GM12891 (cell line): ENCODE results near the gene GDF10.

Experiments
- PAX5 ChIP-seq: IDR thresholded peaks from 2 replicates; pipeline ENCODE4 v1.6.1; 2011; ENCODE audit warnings: low read length, moderate library complexity, mild to moderate bottlenecking; ENCODE audit not compliant: insufficient read depth, severe bottlenecking
- POLR2A ChIP-seq: IDR thresholded peaks from 2 replicates; pipeline ENCODE4 v1.6.1; 2011; ENCODE audit warnings: low read depth, low read length, control low read depth
- POLR2AphosphoS5 ChIP-seq: IDR thresholded peaks from 2 replicates; pipeline ENCODE4 v1.6.1; 2011; ENCODE audit warnings: low read depth, low read length, control low read depth
- POU2F2 ChIP-seq: IDR thresholded peaks from 2 replicates; pipeline ENCODE4 v1.6.1; 2011; ENCODE audit warnings: low read depth, mild to moderate bottlenecking, control low read depth, low read length, moderate library complexity
- TAF1 ChIP-seq: IDR thresholded peaks from 2 replicates; pipeline ENCODE4 v1.6.1; 2011; ENCODE audit warnings: low read depth, low read length, control low read depth

DNA sequence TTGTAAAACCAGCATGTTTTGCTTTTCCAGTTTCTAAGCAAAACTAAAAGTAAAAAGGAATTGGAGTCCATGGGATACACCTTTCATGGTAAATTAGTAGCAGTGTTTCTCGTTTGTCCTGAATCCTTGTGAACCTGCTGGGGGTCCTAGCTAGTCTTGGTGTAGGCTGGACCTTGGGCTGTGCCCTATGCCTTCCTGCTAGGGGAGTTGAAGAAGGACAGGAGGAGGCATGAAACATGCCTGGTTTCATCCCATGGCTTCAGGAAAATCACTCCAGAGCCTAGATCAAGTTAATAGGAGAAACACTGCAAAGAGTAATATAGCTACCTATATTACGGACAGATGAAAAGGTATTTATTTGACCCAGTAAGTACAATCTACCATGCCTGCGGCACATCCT, 41.1 kb upstream of the GDF10 start:
- TF ChIP-seq POLR2A: no peak
- TF ChIP-seq POLR2AphosphoS5: no peak
- TF ChIP-seq TAF1: no peak
- TF ChIP-seq POU2F2: no peak
- TF ChIP-seq PAX5: no peak
